Measurements from ENCODE around the gene LAMC3.

The LAMC3 gene

DNA sequence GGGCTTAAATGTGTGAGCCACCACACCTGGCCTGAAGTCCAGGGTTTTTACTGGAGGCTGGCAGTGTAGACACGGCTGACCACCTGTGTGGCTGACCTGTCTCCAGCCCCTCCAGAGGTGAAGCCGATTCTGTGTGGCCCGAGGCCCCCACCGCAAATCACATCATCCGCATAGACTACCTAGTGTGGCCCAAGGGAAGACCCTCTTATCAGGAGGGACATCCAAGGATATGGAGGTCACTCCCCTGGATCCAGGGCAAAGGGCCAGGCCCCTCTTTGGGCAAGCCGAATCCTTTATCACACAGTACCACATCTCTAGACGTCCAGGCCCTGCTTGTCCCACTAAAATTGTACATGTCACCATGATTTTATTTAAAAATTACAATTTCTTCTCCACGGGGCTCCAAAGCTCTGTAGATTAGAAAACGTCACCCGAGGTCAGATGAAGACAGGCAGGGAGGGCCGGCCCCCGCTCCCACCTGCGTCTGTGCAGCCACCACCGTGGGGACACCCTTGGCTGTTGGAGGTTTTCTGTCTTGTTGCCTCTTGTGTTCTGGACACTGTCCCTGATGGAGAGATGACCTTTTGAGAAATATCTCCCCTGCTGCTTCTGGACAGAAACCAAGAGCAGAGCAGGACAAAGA is 20.1 kb downstream of the LAMC3 start:
- TF ChIP-seq, protein P1, sequence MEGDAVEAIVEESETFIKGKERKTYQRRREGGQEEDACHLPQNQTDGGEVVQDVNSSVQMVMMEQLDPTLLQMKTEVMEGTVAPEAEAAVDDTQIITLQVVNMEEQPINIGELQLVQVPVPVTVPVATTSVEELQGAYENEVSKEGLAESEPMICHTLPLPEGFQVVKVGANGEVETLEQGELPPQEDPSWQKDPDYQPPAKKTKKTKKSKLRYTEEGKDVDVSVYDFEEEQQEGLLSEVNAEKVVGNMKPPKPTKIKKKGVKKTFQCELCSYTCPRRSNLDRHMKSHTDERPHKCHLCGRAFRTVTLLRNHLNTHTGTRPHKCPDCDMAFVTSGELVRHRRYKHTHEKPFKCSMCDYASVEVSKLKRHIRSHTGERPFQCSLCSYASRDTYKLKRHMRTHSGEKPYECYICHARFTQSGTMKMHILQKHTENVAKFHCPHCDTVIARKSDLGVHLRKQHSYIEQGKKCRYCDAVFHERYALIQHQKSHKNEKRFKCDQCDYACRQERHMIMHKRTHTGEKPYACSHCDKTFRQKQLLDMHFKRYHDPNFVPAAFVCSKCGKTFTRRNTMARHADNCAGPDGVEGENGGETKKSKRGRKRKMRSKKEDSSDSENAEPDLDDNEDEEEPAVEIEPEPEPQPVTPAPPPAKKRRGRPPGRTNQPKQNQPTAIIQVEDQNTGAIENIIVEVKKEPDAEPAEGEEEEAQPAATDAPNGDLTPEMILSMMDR (conservative IDR thresholded peaks at IDR 0.05) = no peak
- no peak overlapping the region for H3K27ac ChIP-seq

DNA sequence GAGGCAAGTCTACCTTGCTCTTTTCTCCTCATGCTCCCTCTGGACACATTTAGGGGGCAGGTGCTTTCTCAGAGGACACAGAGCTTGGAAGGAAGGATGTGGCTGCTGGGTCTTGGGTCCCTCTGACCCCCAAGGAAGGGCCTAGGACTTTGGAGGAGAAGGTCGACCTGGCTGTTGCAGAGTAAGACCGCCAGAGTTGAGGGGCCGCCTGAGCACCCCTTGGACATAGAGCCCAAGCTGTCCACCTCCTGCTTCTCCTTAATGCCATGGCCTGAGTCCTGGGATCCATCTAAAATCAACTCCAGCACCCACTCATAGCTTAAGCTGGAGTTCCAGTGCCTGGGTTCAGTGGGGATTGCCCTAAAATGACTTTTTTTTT is 20.6 kb downstream of the LAMC3 start:
- no peak overlapping the region for H3K27ac ChIP-seq
- TF ChIP-seq, protein P1 (conservative IDR thresholded peaks at IDR 0.05) = no peak

DNA sequence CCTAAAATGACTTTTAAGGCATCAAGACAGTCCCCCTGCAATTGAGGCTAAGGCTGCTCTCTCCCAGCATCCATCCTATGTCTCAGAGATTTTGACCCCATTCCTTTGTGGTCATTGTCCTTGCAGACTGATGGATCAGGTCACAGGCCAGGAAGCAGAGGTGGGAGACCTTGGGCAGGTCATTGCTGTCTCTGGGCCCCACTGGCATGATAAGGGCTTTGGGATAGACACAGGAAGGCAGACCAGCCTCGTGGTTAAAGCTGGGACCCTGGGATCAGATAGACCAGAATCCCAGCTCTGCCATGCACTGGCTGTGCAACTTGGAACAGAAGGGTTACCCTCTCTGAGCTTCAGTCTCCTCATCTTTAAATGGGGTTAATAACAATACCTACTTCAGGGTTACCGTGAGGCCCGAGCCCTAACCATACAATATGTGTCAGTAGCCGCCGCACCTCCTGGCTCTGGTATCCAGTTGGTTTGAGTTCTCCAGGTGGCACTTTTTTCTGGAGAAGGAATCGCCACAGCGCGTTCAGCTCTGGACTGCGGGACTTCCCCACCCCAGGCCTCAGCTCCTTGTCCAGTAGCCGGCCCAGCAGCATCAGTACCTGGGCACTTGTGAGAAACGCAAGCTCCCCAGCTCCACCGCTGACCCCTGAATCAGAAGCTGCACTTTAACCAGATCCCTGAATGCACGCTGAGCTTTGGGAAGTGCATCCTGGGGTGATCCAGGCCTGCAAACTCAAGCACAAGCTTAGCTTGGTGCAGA is 21.4 kb downstream of the LAMC3 start:
- H3K27ac ChIP-seq = no peak overlapping the region
- TF ChIP-seq, protein P1 (conservative IDR thresholded peaks at IDR 0.05) = no peak

DNA sequence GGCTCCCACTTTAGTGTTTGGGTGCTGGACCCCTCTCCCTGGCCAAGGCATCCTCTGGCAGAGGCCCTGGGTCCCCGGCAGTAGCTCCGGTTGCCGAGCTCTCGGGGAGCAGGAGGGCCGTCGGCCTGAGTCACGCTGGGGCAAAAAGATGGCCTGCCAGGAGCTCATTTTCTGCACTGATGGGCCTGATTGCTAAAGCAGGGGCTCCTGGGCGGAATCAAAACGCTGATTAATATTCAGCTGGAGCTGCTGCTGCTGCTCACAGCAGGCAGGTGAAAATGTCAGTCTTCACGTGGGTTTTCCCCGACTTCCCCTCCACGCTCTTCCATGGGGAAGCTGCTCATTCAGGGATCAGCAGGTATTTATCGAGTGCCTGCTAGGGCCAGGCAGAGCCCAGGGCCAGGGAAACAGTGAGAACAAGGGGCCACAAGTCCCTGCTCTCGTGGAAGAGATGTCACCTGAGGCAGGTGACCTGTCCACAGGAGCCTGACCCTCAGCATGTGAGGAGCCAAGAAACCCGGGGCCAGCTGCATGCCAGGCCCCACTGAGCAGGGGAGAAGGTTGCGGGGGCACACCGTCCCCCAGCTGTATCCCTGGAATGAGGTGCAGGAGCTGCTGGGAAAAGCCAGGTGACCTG is 22.1 kb downstream of the LAMC3 start:
- H3K27ac ChIP-seq = no peak overlapping the region
- TF ChIP-seq, protein P1 (conservative IDR thresholded peaks at IDR 0.05) = no peak

DNA sequence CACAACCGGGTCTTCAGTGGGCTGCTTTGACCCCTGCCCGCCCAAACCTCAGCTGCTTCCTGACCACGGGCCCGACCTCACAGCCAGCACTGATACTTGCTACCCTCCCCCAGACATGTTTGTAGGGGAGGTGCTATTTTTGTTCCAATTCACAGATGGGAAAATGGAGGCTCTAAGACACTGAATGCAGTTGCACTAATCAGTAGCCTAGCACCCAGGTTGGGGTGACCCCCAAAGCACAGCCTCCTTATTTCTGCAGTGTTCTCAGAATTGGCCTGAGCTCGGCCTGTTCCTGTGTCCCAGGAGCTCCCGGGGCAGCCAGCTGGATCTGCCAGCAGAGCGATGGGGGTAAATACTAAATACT is 22.6 kb downstream of the LAMC3 start:
- TF ChIP-seq, protein P1 (conservative IDR thresholded peaks at IDR 0.05) = no peak
- no peak overlapping the region for H3K27ac ChIP-seq

DNA sequence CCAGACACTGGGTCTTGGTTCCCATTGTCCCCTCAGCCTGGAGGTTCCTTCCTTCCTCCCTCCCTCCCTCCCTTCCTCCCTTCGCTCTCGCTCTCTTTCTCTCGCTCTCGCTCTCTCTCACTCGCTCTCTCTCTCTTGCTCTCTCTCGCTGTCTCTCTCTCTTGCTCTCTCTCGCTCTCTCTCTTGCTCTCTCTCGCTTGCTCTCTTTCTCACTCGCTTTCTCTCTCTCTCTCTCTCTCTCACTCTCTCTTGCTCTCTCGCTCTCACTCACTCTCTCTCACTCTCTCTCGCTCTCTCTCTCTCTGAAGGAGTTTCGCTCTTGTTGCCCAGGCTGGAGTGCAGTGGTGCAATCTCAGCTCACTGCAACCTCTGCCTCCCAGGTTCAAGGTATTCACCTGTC is 23.4 kb downstream of the LAMC3 start:
- TF ChIP-seq, protein P1 (conservative IDR thresholded peaks at IDR 0.05) = no peak
- H3K27ac ChIP-seq = no peak overlapping the region
